ENCODE measurements around the gene PCBP2.

Gene PCBP2

GRCh38 chr12:53506881-53507602 lies 55.1 kb downstream of the PCBP2 start, which contains the start of gene NPFF:
Gene NPFF, minus strand, starts transcription at chr12:53507484. Its CDS starts 10 bp downstream, at chr12:53507474.
- DNase-seq (ENCODE audit: low spot score) = no peak
- TF ChIP-seq CTCF (IDR thresholded peaks at IDR 0.05; ENCODE audit: extremely low read depth, insufficient read depth, missing control alignments) = no peak
- in situ Hi-C loops (cut with MboI; ENCODE audit: low pct_unique_long_range_greater_than_20kb, low sequenced_read_pairs, unreplicated experiment) = no loop called here

GRCh38 chr12:53507603-53507885 lies 55.6 kb downstream of the PCBP2 start:
- in situ Hi-C loops (cut with MboI; ENCODE audit: low pct_unique_long_range_greater_than_20kb, low sequenced_read_pairs, unreplicated experiment) = no loop called here
- DNase-seq (ENCODE audit: low spot score) = no peak
- TF ChIP-seq CTCF (IDR thresholded peaks at IDR 0.05; ENCODE audit: extremely low read depth, insufficient read depth, missing control alignments) = no peak

- peak; percentile 97 for TF ChIP-seq CTCF (IDR thresholded peaks at IDR 0.05; ENCODE audit: extremely low read depth, insufficient read depth, missing control alignments)
- peak; percentile 81 for DNase-seq (ENCODE audit: low spot score)
- in situ Hi-C loops (cut with MboI; ENCODE audit: low pct_unique_long_range_greater_than_20kb, low sequenced_read_pairs, unreplicated experiment) = no loop called here
These were observed 56.8 kb downstream of the PCBP2 start for GRCh38 chr12:53508534-53509170.

- in situ Hi-C loops (cut with MboI; ENCODE audit: low pct_unique_long_range_greater_than_20kb, low sequenced_read_pairs, unreplicated experiment) = no loop called here
- no peak for DNase-seq (ENCODE audit: low spot score)
- TF ChIP-seq CTCF (IDR thresholded peaks at IDR 0.05; ENCODE audit: extremely low read depth, insufficient read depth, missing control alignments) = no peak
These were observed 58.4 kb downstream of the PCBP2 start for GRCh38 chr12:53510181-53510812.

GRCh38 chr12:53513712-53514410 lies 62.0 kb downstream of the PCBP2 start:
- TF ChIP-seq CTCF (IDR thresholded peaks at IDR 0.05; ENCODE audit: extremely low read depth, insufficient read depth, missing control alignments) = no peak
- no peak for DNase-seq (ENCODE audit: low spot score)
- in situ Hi-C loops (cut with MboI; ENCODE audit: low pct_unique_long_range_greater_than_20kb, low sequenced_read_pairs, unreplicated experiment) = no loop called here

GRCh38 chr12:53514628-53515290 lies 62.9 kb downstream of the PCBP2 start:
- no peak for DNase-seq (ENCODE audit: low spot score)
- in situ Hi-C loops (cut with MboI; ENCODE audit: low pct_unique_long_range_greater_than_20kb, low sequenced_read_pairs, unreplicated experiment) = no loop called here

More at GRCh38 chr12:53514628-53515290, 62.9 kb downstream of the PCBP2 start:
- TF ChIP-seq CTCF (IDR thresholded peaks at IDR 0.05; ENCODE audit: extremely low read depth, insufficient read depth, missing control alignments) = no peak
